ENCODE data around the gene CCDC102A. TPM values are rescaled to one million over a fixed set of nuclear protein-coding genes. Genes with fewer than 3 reads are reported as not detected.

The CCDC102A gene
- total and polyA plus RNA-seq, 2 of the 13 experiments (the other 11 are each of a cell fraction or from before 2014, with no cell fraction given) = 2.1 to 2.8 TPM

- DNase-seq (ENCODE audit: low spot score) (no peak), ATAC-seq (no peak), FAIRE-seq (no peak)
- Histone ChIP-seq H3K4me2 (ENCODE audit: low read depth, low read length) (no peak overlapping the region), H3K4me1 (ENCODE audit: insufficient read depth, low read length) (peaks cover 10% of the 10 kb centered on the region), H3K79me2 (ENCODE audit: insufficient read depth, low read length) (no peaks in the 10 kb centered on the region), H3K9me3 (ENCODE audit: low read length) (no peaks in the 10 kb centered on the region), H3K4me3 (replicated peaks in 1 of 3; ENCODE audit: insufficient read depth in 1 of 3, low read depth in 2 of 3, low read length in 3 of 3) (no peak overlapping the region), H3K27me3 (ENCODE audit: control insufficient read depth in 1 of 2, insufficient read depth in 2 of 2, low read length in 2 of 2) (peaks cover 4 to 14% of the 10 kb centered on the region in 2 experiments; a peak in 3 of 5 replicates), H4K20me1 (ENCODE audit: insufficient read depth, low read length) (no peaks in the 10 kb centered on the region), H3K36me3 (replicated peaks in 1 of 2; ENCODE audit: control insufficient read depth in 1 of 2, insufficient read depth in 2 of 2, low read length in 2 of 2) (no peaks in the 10 kb centered on the region), H3K9ac (ENCODE audit: insufficient read depth, low read depth, low read length) (no peak overlapping the region), H3K27ac (ENCODE audit: extremely low read length, insufficient read depth, low read length) (no peak overlapping the region), H2AFZ (ENCODE audit: low read length) (no peak overlapping the region)
- WGBS (ENCODE audit: low lambda C conversion rate) = 9% methylated on average over 1 of the region's 12 CpGs
- CTCF ChIA-PET (ENCODE audit: low intra/inter-chr PET ratio, low total read pairs) = no interaction called here
- in situ Hi-C loops (cut with HindIII; ENCODE audit: extremely low pct_ligation_motif_present, low pct_unique_long_range_greater_than_20kb) (no loop called here), intact Hi-C loops (cut with micrococcal nuclease; ENCODE audit: unreplicated experiment) (no loop called here)
- BruUV-seq (replicated peaks) = no TSS peak
- POLR2A ChIA-PET = no interaction called here
- no peak for TF ChIP-seq PITX1 (CRISPR knock-in tag; IDR thresholded peaks at IDR 0.05)
- TF ChIP-seq ATF2 (CRISPR knock-in tag; IDR thresholded peaks at IDR 0.05) = no peak
- TF ChIP-seq ZSCAN22 (CRISPR knock-in tag; IDR thresholded peaks at IDR 0.05) = no peak
- no peak for TF ChIP-seq ZNF776 (CRISPR knock-in tag; IDR thresholded peaks at IDR 0.05)
- no peak for TF ChIP-seq PRMT3 (CRISPR knock-in tag; IDR thresholded peaks at IDR 0.05; ENCODE audit: borderline replicate concordance, low read depth)
- no peak for TF ChIP-seq ELK4 (CRISPR knock-in tag; IDR thresholded peaks at IDR 0.05; ENCODE audit: borderline replicate concordance)
- TF ChIP-seq HMG20A (CRISPR knock-in tag; IDR thresholded peaks at IDR 0.05; ENCODE audit: borderline replicate concordance) = no peak
- TF ChIP-seq ZNF75D (CRISPR knock-in tag; IDR thresholded peaks at IDR 0.05; ENCODE audit: borderline replicate concordance) = no peak
- TF ChIP-seq RFX5 (IDR thresholded peaks at IDR 0.05; ENCODE audit: low read depth, low read length) = no peak
- TF ChIP-seq ZGPAT (CRISPR knock-in tag; IDR thresholded peaks at IDR 0.05) = no peak
- no peak for TF ChIP-seq MED1 (CRISPR knock-in tag; IDR thresholded peaks at IDR 0.05)
- TF ChIP-seq ZBED4 (CRISPR knock-in tag; IDR thresholded peaks at IDR 0.05; ENCODE audit: borderline replicate concordance) = no peak
- TF ChIP-seq ARID5B (CRISPR knock-in tag; IDR thresholded peaks at IDR 0.05) = no peak
- no peak for TF ChIP-seq TEAD2 (CRISPR knock-in tag; IDR thresholded peaks at IDR 0.05)
Observed at GRCh38 chr16:57563761-57564160, 27.4 kb upstream of the CCDC102A start.

Measured in HepG2 (cell line).